SK-N-SH (cell line): ENCODE measurements around the gene SPRED3.

Source experiments
- GABPA ChIP-seq: IDR thresholded peaks from 2 replicates; pipeline ENCODE4 v1.4.0; 2012; ENCODE audit warnings: low read depth, mild to moderate bottlenecking
- GATA2 ChIP-seq: sonication (generic); formaldehyde crosslinking; IDR thresholded peaks from 2 replicates; pipeline ENCODE4 v1.5.0; 2020; ENCODE audit warnings: mild to moderate bottlenecking, missing genetic modification reagents
- RAD21 ChIP-seq: IDR thresholded peaks from 2 replicates; pipeline ENCODE4 v1.6.1; 2012; ENCODE audit warnings: mild to moderate bottlenecking, low read length
- SMC3 ChIP-seq: IDR thresholded peaks from 2 replicates; pipeline ENCODE4 v1.6.1; 2012; ENCODE audit warnings: low read depth, low read length, improper control_type of control experiment
- TF ChIP-seq, protein P1 (sequence below): fragments of 200-600 bp; sonication (generic); IDR thresholded peaks from 2 replicates; pipeline ENCODE4 v1.6.1; 2017; ENCODE audit warnings: antibody characterized with exemption, mild to moderate bottlenecking, moderate library complexity

DNA sequence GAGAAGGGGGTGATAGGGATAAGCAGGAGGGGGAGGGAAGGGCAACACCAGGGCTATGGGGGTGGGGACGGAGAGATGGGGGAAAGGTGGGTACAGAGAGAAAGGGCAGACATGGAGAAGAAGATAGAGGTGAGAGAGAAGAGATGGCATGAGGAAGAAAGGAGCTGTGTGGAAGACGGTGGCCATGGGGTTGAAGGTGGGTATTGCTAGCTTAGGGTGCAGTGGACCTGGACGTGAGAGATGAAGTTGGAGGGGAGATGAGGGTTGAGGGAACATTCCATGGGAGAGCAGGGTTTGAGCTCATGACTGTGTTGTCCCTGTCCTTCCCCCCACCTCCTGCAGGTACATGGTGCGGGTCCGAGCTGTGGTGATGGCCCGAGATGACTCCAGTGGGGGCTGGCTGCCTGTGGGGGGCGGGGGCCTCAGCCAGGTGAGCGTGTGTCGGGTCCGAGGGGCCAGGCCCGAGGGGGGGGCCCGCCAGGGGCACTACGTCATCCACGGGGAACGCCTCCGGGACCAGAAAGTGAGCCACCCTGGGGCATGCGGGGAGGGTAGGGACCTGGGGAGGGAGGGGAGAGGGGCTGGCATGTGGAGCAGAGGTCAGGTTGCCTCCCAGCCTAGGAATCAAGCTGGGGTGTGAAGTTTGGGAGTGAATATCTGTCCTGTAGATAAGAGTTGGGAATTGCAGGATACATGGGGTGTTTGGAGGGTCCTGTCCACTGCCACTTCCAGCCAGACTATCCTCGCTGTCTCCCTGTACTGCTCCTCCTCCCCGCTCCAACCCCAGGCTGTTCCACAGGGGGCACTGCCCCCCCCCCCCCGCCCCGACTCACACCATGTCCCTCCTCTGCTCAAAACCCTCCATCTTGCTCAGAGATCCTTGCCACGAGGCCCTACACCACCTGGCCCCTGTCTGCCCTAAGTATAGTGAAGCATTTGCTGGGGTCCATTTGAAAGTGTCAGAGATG is 1.7 kb downstream of the SPRED3 start:
- TF ChIP-seq, protein P1, sequence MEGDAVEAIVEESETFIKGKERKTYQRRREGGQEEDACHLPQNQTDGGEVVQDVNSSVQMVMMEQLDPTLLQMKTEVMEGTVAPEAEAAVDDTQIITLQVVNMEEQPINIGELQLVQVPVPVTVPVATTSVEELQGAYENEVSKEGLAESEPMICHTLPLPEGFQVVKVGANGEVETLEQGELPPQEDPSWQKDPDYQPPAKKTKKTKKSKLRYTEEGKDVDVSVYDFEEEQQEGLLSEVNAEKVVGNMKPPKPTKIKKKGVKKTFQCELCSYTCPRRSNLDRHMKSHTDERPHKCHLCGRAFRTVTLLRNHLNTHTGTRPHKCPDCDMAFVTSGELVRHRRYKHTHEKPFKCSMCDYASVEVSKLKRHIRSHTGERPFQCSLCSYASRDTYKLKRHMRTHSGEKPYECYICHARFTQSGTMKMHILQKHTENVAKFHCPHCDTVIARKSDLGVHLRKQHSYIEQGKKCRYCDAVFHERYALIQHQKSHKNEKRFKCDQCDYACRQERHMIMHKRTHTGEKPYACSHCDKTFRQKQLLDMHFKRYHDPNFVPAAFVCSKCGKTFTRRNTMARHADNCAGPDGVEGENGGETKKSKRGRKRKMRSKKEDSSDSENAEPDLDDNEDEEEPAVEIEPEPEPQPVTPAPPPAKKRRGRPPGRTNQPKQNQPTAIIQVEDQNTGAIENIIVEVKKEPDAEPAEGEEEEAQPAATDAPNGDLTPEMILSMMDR: no peak
- TF ChIP-seq GABPA: no peak
- TF ChIP-seq RAD21: no peak
- TF ChIP-seq SMC3: no peak
- TF ChIP-seq GATA2 (CRISPR knock-in tag): no peak
